Bronchus fibroblast of lung (primary cell): ENCODE results near the gene RNF17. TPM values are rescaled to one million over a fixed set of nuclear protein-coding genes. Genes with fewer than 3 reads are reported as not detected.

Source experiments
- total RNA-seq: library from RNA; depleted of rRNA; stranded (reverse); fragments of >200 nt; gene quantifications from 2 replicates; pipeline ENCODE4 v1.2.3, GENCODE V29; 2015

Gene RNF17
- 0.50 and 0.89 TPM in 2 replicates for total RNA-seq

GRCh38 chr13:24763596-24764275 is at the start of gene RNF17:
Gene RNF17, plus strand, starts transcription at chr13:24764169. Its CDS starts 35 bp downstream, at chr13:24764204.

Other genes starting within 250 kb of the RNF17 start
- under 0.01 TPM in 1 of 2 replicates, not detected in the other for gene ATP12A, start 83.8 kb upstream of the RNF17 start, total RNA-seq